HG02885 (cell line): ENCODE measurements around the gene DUS2.
"Not testable (repeated sequence)": the region's sequence is repeated elsewhere in the genome, so short reads cannot be mapped to it uniquely, and the experiment has no call there.

Source experiments
- ATAC-seq: cut with Tn5 transposase; IDR thresholded peaks from one replicate; pipeline ENCODE4 v1.9.1; 2021; ENCODE audit warnings: mild to moderate bottlenecking; ENCODE audit not compliant: unreplicated experiment, poor library complexity

Gene DUS2

GRCh38 chr16:68088130-68088972 is 65.3 kb downstream of the DUS2 start:
- ATAC-seq, result no peak

DNA sequence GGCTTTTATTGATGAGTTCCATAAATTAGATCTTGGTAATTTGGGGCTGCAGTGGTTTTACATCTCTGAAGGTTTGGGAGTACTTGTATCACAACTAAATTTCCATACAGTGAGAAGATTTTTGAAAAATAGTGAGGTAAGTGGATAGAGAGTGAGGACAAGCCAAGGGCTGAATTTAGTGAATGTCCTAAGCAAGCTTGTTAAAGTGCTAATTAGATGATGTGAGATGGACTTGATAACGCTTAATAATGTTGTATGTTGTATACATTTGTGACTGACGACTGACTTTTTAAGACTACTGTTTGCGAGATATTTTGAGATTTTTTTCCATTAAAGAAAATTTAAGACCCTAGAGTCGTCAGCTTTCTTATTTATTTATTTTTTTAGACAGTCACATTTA is 66.0 kb downstream of the DUS2 start:
- ATAC-seq, result no peak

- no peak for ATAC-seq
Measured at GRCh38 chr16:68090130-68090529, 67.0 kb downstream of the DUS2 start.

GRCh38 chr16:68090533-68090932 is 67.4 kb downstream of the DUS2 start:
- ATAC-seq, result no peak

DNA sequence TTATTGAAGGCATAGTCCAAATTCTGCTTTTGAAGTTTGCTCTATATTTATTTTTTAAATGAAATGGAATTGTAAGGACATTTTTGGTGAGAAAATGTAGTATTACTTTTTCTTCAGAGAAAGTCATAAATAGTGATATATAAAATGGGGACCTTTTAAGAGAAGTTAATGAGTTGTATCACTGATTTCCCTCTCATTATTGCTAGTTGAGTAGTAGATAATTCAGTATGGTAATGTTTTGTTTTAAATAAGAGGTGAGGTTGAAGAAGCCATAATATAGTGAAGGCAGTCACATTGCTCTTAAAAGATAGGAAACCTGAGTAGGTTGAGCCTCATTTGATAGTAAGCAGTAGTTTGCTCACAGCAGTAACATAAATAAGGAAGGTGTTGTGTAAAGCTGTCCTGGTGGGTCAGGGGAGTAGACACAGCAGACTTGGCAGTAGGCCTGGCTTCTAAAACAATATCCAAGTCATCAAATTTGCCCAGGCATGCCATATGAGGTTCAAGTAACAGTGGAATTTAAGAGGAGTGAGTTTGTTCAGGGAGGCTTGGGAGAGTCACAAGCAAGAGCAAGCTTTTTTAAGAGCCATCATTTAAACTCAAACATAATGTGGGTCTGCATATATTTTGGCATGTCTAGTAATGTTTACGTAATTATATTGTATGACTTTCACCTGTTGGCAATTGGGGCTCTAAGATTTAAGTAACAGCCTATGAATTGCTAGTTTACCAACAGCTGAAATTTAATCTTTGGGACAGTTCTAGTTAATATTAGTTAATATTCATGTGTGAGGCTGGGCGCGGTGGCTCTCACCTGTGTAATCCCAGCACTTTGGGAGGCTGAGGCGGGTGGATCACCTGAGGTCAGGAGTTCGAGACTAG is 68.5 kb downstream of the DUS2 start:
- no peak for ATAC-seq

- ATAC-seq, result not testable (repeated sequence)
Measured at GRCh38 chr16:68092275-68092674, 69.2 kb downstream of the DUS2 start.

GRCh38 chr16:68093816-68094613 is 70.9 kb downstream of the DUS2 start:
- no peak for ATAC-seq

GRCh38 chr16:68094614-68094934 is 71.5 kb downstream of the DUS2 start:
- ATAC-seq, result no peak

DNA sequence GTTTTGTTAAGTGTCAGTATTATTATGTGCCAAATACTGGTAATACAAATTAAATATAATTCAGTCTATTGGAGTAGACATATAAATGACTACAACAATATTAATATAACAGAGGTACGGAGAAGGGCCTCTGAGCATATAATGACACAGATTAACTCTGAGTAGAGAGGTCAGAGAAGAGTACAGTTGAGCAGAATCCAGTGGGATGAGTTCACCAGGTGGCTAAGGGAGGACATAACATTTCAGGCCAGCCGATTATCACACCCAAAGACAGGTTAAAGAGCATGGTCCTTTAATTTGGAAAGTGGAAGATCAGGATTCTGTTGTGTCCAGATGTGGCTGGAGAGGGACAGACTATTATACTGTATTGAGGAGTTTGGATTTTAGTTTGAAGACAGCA is 73.4 kb downstream of the DUS2 start:
- no peak for ATAC-seq

- no peak for ATAC-seq
Measured at GRCh38 chr16:68097088-68097487, 74.0 kb downstream of the DUS2 start.

GRCh38 chr16:68097895-68098294 is 74.8 kb downstream of the DUS2 start:
- no peak for ATAC-seq

GRCh38 chr16:68100488-68100887 is 77.4 kb downstream of the DUS2 start:
- ATAC-seq, result no peak

DNA sequence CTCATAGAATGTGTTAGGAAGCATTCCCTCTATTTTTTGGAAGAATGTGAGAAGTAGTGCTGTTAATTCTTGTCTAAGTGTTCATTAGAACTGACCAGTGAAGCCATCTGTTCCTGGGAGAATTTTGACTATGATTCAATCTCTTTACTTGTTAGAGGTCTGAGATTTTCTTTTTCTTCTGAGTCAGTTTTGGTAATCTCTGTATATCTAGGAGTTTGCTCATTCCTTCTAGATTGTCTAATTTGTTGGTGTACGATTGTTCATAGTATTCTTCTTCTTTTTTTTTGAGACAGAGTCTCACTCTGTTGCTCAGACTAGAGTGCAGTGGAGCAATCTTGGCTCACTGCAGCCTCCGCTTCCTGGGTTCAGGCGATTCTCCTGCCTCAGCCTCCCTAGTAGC is 82.5 kb downstream of the DUS2 start:
- no peak for ATAC-seq

DNA sequence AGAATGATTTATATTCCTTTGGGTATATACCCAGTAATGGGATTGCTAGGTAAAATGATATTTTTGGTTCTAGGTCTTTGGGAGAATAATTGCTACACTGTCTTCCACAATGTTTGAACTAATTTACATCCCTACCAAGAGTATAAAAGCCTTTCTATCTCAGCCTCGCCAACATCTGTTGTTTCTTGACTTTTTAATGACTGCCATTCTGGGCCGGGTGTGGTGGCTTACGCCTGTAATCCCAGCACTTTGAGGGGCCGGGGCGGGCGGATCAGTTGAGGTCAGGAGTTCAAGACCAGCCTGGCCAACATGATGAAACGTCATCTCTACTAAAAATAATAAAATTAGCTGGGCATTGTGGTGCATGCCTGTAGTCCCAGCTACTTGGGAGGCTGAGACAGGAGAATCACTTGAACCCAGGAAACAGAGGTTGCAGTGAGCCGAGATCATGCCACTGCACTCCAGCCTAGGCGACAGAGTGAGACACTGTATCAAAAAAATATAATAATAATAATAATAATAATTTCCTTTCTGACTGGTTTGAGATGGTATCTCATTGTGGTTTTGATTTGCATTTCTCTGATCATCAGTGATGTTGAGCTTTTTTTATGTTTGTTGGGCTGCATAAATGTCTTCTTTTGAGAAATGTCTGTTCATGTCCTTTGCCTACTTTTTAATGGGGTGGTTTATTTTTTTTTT is 84.3 kb downstream of the DUS2 start:
- not testable (repeated sequence) for ATAC-seq

- ATAC-seq, result not testable (repeated sequence)
Measured at GRCh38 chr16:68109156-68109555, 86.1 kb downstream of the DUS2 start.

- ATAC-seq, result not testable (repeated sequence)
Measured at GRCh38 chr16:68110611-68111010, 87.5 kb downstream of the DUS2 start.

- no peak for ATAC-seq
Measured at GRCh38 chr16:68111379-68111778, 88.3 kb downstream of the DUS2 start.

- no peak for ATAC-seq
Measured at GRCh38 chr16:68113059-68113761, 90.1 kb downstream of the DUS2 start.

GRCh38 chr16:68113765-68114240 is 90.7 kb downstream of the DUS2 start:
- no peak for ATAC-seq
